GM21717 (cell line): ENCODE results near the gene TTLL3.
"Not testable (repeated sequence)": the region's sequence is repeated elsewhere in the genome, so short reads cannot be mapped to it uniquely, and the experiment has no call there.

Experiments
- ATAC-seq: cut with Tn5 transposase; IDR thresholded peaks from one replicate; pipeline ENCODE4 v1.9.1; 2021; ENCODE audit warnings: mild to moderate bottlenecking, moderate library complexity; ENCODE audit not compliant: unreplicated experiment

Gene TTLL3

DNA sequence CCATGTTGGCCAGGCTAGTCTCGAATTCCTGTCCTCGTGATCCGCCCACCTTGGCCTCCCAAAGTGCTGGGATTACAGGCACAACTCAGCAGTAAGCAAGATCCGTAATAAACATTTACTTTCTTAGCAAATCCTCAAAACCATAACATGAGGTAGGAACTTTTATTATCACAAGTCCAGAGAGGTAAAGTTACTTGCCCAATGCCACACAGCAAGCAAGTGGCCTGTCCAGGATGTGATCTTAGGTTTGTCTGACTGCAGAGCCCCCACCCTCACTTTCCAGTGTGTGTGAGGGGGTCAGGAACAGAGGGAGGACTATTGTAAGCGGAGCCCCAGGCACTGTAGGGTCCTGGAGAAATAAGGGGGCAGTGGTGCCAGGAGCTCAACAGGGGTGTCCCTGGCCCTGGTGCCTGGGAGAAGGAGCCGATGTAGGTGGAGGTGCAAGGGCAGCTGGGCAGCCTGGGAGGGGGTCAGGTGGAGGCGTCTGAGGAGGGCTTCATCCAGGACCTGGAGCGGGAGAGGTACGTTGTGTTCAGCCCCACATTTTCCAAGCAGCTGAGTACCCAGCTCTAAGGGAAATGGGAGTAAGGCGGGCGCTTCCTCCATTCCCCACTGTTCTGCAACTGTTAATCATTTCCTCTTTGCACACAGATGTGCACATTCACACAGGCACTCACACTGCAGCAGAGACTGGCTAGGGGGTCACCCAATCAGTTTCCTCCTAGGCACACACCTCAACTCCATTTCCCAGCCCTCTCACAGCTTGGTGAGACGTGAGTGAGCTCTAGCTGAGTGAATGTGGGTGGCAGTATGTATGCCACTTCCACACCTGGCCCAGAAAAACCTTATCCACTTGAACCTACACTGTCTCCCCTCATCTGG, 27.9 kb downstream of the TTLL3 start:
- ATAC-seq: no peak

GRCh38 chr3:9838856-9839255, 28.8 kb downstream of the TTLL3 start:
- no peak for ATAC-seq

DNA sequence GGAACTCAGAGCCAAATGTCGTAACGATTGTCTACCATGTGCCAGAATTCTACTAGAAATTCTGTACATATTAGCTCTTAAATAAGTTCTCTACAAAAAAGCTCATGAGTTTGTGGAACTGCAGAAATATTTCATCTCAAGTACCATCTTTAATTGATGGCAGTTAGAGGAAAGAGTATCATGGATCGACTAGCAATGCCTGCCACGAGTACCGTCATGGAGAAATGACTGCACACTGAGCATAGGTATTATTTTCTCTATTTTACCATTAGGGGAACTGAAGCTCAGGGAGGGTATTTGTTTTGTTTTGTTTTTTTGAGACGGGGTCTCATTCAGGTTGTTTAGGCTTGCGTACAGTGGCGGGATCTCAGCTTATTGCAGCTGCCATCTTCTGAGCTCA, 31.0 kb downstream of the TTLL3 start:
- ATAC-seq: no peak

GRCh38 chr3:9843715-9844438, 33.8 kb downstream of the TTLL3 start, which contains the start of gene RPUSD3:
Gene RPUSD3, minus strand, starts transcription at chr3:9844008. Its CDS starts 18 bp downstream, at chr3:9843990.
- ATAC-seq: peak; percentile 98

DNA sequence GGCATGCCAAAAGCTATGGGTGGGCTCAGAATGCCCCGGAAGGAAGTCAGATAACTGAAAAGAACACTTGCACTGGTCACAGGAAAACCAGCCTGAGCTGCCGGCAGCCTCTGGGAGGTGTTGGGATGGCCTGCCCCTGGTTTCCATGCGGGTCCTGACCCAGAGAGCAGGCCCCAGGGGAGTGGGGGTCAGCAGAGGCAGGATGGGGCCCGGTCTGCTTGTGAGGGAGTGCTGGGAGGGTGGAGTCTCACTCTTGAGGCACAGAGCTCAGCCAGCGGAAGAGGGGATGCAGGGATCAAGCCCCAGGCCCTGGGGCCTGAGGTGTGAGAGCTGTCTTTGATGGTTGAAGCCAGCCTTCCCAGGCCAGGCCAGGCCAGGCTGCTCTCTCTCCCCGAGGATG, 36.2 kb downstream of the TTLL3 start:
- ATAC-seq: no peak

DNA sequence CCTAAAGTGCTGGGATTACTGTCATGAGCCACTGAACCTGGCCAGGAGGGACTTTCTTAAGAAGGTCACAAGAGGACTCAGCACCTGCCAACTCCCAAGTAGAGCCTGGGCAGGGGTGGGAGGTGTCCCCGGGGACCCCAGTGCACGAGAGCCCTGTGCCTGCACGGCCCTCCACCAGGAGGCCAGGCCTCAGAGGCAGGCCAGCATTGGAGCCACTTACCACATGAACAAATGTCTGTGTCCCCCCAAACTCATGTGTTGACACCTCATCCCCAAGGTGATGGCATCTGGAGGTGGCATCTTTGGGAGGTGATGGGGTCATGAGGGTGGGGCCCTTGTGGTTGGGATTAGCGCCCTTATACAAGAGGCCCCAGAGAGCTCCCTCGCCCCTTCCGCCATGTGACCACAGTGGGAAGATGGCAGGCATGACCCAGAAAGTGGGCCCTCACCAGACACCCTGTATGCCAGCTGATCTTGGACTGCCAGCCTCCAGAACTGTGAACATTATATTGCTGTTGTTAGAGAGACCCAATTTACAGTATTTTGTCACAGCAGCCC, 36.9 kb downstream of the TTLL3 start:
- no peak for ATAC-seq

GRCh38 chr3:9847870-9848269, 37.8 kb downstream of the TTLL3 start:
- not testable (repeated sequence) for ATAC-seq

DNA sequence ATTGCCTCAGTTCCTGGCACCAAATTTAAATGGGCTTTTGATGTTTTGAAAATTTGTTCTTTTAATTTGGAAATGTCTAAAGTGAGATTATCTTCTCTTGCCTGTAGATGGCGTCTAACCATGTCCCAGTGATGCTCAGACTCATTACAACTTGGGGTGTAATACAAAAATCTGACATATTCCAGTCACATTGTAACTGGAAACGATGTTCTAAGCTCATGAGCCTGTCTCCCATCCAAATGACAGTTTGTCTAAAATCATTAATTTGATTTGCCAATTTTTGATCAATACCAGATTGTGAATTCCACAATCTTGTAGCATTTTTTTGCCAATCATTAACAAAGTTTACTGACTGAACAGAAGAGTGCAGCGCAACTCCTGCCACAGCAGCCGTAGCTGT, 38.8 kb downstream of the TTLL3 start:
- not testable (repeated sequence) for ATAC-seq

- not testable (repeated sequence) for ATAC-seq
Observed at GRCh38 chr3:9851383-9851782, 41.3 kb downstream of the TTLL3 start.

GRCh38 chr3:9851926-9852325, 41.9 kb downstream of the TTLL3 start:
- not testable (repeated sequence) for ATAC-seq

DNA sequence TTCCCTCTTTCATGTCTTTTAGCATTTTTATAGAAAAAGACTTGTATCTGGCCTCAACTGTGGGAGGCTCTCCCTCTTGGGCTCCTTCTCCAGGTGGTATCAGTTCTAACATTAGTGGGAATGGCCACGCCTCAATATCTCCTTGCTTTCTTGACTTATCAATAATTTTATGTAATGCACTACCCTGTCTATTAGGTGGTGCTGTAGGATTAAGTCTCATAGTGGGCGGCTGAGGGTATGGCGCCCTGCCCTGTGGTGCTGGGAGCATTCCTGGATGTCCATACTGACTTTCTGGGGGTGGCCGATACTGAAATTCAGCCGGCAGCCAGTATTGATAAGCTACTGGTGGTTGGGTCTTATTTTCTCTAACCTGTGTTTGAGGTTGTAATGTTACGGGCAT, 42.5 kb downstream of the TTLL3 start:
- ATAC-seq: no peak

DNA sequence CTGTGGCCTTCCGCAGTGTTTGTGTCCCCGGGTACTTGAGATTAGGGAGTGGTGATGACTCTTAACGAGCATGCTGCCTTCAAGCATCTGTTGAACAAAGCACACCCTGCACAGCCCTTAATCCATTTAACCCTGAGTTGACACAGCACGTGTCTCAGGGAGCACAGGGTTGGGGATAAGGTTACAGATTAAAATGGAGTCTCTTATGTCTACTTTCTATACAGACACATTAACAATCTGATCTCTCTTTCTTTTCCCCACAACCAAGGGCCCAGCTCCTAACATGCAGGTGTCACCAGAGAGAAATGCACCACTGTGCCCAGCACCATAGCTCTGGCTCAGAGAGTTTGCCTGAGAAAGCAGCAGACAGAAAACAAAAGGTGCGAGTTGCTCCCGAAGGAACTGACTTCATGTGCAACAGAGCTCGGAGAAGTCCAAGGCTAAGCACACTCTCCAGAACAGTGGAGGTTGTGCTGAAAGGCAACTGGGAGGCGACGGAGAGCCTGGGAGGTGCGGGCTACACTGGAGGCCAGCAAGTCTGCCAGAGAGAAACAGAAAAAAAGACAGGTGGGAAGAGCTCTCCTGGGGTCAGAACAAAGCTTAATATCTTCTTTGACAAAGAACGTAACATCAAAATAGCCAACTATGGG, 44.4 kb downstream of the TTLL3 start:
- ATAC-seq: not testable (repeated sequence)

DNA sequence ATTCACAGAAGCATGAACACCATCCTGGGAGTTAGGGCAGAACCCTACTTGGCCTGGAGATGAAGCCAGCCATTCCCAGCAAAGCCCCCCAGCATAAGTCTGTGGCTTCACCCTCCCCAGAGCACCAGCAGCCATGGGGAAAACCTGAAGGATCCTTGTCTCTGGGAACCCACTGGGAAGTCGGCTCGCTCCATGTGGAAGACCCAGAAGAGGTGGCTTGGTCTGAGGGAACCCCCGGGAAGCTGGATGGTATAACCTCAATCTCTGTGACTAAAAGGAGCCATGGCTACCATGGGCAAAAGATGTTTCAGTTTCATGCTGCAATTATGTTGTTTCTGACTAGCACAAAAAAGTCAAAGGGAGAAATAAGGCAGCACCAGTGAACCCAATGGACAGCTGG, 45.5 kb downstream of the TTLL3 start:
- no peak for ATAC-seq

- no peak for ATAC-seq
Observed at GRCh38 chr3:9859530-9860025, 49.5 kb downstream of the TTLL3 start.

DNA sequence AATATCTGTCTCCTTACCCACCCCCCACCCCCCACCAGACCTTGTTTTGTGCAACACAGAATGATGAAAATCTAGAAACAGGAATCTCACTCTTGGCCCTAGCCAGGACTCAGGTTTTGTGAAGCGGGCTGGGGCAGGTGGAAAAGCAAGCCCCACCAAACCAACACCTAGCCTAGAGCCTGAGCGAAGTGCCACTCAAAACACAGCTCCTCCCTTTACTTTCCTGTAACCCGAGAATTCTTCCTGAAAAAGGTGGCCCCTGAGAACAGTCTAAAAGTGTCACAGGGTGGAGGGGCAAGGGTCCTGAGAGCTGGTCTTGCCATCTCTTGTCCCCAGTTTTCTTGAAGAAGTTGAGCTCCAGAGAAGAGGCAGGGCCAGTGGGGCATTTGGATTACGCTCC, 51.1 kb downstream of the TTLL3 start:
- no peak for ATAC-seq

- no peak for ATAC-seq
Observed at GRCh38 chr3:9861626-9862130, 51.6 kb downstream of the TTLL3 start.

DNA sequence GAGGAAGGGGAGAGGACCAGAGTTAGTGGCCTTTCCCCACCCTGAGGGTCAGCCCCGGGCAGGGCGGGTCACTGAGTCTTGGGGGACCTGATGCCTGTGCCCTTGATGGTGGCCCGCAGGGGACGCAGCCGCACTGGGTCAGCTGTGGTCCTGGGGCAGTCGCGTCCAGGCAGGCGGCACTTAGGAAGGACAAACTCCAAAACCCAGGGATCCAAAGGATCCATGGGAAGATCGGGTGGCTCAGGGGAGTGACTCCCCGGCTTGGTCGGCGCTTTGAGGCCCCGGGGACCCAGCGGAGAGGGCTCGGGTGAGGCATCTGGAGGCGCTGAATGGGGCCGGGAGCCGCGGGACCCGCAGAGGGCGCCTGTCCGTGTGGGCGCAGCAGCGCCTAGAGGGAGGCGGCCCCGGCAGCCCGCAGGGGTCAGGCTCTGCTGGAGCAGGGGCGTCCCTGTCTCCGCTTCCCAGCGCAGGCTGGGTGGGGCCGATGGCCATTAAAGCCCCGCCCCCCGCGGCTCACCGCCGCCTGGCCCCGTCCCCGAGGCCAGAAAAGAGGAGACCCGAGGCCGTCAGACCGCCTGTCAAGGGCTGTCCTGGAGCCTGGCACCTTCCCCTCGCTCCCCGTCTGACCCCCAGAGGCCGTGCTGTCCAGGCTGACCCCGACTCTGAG, 52.5 kb downstream of the TTLL3 start:
- ATAC-seq: no peak

DNA sequence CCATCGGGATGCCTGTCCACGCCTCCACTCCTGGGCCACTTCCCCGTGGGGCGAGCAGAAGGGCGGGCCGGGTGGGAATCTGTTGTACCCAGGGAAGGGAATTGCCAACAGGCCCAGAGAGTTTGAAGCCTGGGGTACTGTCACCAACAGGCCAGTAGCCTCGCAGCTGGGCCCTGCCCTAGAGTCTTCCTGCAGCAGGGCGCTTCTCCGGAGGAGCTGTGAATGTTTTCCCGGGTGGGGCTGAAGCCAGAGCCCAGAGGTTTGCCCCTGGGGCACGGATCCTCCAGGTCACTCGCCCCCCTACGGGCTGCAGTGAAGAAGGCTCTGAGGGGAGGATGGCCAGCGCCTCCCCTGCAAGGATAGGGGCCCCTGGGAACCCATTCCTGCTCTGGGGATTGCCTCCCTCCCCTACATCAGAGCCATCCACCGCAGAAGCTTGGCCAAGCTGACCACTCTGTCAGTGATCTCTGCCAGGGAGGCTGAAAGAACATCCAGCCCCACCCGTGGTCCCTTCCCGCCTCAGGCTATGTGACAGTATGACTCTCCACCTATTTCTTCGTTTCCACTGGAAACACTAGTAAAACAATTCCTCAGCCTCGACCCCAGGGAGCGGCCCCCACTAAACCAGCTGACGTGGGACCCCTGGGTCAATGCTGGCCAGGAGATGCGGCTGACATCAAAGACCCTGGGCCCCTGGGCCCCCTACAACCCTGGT, 53.2 kb downstream of the TTLL3 start:
- ATAC-seq: no peak

- no peak for ATAC-seq
Observed at GRCh38 chr3:9864200-9864927, 54.3 kb downstream of the TTLL3 start.
